Measurements from ENCODE around the gene PCDHGA11.
"Not testable (repeated sequence)": the region's sequence is repeated elsewhere in the genome, so short reads cannot be mapped to it uniquely, and the experiment has no call there.

The PCDHGA11 gene

GRCh38 chr5:141432726-141433125 lies 11.9 kb downstream of the PCDHGA11 start:
- DNase-seq = not testable (repeated sequence)

- DNase-seq = no peak
These were observed 13.2 kb downstream of the PCDHGA11 start for GRCh38 chr5:141434006-141434405.

GRCh38 chr5:141437221-141437620 lies 16.4 kb downstream of the PCDHGA11 start:
- DNase-seq = no peak

- DNase-seq = no peak
These were observed 18.7 kb downstream of the PCDHGA11 start for GRCh38 chr5:141439411-141440141.

- no peak for DNase-seq
These were observed 19.5 kb downstream of the PCDHGA11 start for GRCh38 chr5:141440341-141440740.

- DNase-seq = no peak
These were observed 20.8 kb downstream of the PCDHGA11 start for GRCh38 chr5:141441571-141442170.

- no peak for DNase-seq
These were observed 44.5 kb downstream of the PCDHGA11 start for GRCh38 chr5:141465351-141465750.

Measured in cortex of kidney (tissue), 1 donor.